ENCODE data around the gene ARHGEF38. TPM values are rescaled to one million over a fixed set of nuclear protein-coding genes. Genes with fewer than 3 reads are reported as not detected.
"Not testable (repeated sequence)": the region's sequence is repeated elsewhere in the genome, so short reads cannot be mapped to it uniquely, and the experiment has no call there.

Gene ARHGEF38
- total RNA-seq, 3 donors from 2014 or later = not detected

- ATAC-seq (no peak), DNase-seq (no peak)
- H3K9me3 Mint-ChIP-seq = no peaks in the 10 kb centered on the region
- no peaks in the 10 kb centered on the region for H3K27me3 Mint-ChIP-seq (ENCODE audit: low read depth)
- H3K36me3 Mint-ChIP-seq (ENCODE audit: insufficient read depth) = no peaks in the 10 kb centered on the region
- H3K4me3 Mint-ChIP-seq = no peak overlapping the region
- peaks cover 25% of the 10 kb centered on the region for H3K4me1 Mint-ChIP-seq (ENCODE audit: low read depth)
Observed at GRCh38 chr4:105710678-105711077, 158.3 kb downstream of the ARHGEF38 start.

DNA sequence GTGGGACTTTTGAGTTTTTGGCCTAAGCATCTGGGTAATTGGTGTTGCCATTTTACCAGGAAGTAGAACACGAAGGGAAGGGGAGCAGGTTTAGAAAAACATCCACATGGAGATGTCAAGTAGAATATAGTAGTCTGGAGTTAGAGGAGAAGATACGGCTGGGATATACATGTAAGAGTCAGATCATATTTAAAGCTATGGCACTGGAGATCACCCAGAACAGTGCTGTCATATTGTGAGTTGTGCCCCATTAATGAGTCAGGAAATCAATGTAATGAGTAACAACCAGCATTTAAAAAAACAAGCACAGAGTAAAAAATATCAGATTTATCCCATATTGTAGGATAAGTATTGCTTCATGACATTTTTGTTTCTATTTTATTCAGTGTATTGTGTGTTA, 160.3 kb downstream of the ARHGEF38 start:
- no peak for ATAC-seq
- no peak for DNase-seq
- Mint-ChIP-seq H3K4me3 (no peak overlapping the region), H3K27me3 (ENCODE audit: low read depth) (no peaks in the 10 kb centered on the region), H3K36me3 (ENCODE audit: insufficient read depth) (no peaks in the 10 kb centered on the region), H3K4me1 (ENCODE audit: low read depth) (peaks cover 8% of the 10 kb centered on the region), H3K9me3 (no peaks in the 10 kb centered on the region)

DNA sequence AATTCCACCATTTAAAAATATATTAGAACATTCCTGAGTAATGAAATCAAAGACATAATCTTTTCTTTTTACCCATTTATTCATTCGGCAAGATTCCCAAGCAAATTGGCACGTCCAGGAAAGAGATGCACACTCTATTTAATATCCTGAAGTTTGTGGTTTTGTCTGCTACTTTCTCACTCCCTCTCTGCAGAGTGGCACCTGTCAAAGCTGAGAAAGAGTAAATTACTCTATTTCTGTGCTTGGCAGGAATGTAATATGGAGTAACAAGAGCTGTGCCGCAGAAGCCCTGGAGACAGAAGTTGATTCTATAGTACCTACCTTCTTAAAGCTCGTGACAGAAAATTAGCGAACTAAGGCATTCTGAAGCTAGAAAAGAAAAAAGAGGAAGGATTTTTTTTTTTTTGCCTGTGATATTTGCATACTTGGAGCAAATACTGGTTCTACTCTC, 161.7 kb downstream of the ARHGEF38 start:
- ATAC-seq = no peak
- peaks cover 3% of the 10 kb centered on the region for H3K4me1 Mint-ChIP-seq (ENCODE audit: low read depth)
- no peaks in the 10 kb centered on the region for H3K9me3 Mint-ChIP-seq
- H3K27me3 Mint-ChIP-seq (ENCODE audit: low read depth) = no peaks in the 10 kb centered on the region
- no peaks in the 10 kb centered on the region for H3K36me3 Mint-ChIP-seq (ENCODE audit: insufficient read depth)
- H3K4me3 Mint-ChIP-seq = no peak overlapping the region
- DNase-seq = no peak

DNA sequence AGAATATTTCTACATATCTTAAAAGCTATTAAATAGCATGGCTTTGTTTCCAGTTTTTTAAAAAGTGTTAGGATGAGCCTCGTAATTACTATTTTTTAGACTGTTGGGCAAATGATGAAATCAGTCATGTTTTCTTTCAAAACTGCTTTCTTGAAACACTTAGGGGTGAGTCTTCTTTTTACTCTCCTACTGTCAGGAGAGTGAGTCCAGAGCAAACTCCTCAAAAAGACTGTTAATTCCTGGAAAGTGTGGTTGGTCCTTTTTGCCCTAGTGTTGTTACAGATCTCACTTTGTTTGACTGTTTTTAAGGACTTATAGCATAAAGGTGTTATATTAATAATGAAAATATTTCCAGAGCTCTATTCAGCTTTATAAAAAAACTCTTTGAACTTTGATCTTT, 162.5 kb downstream of the ARHGEF38 start:
- H3K36me3 Mint-ChIP-seq (ENCODE audit: insufficient read depth) = peaks cover 3% of the 10 kb centered on the region
- no peaks in the 10 kb centered on the region for H3K27me3 Mint-ChIP-seq (ENCODE audit: low read depth)
- no peak overlapping the region for H3K4me3 Mint-ChIP-seq
- H3K4me1 Mint-ChIP-seq (ENCODE audit: low read depth) = peaks cover 1% of the 10 kb centered on the region
- H3K9me3 Mint-ChIP-seq = no peaks in the 10 kb centered on the region
- ATAC-seq (no peak), DNase-seq (no peak)

- no peak for DNase-seq
- Mint-ChIP-seq H3K4me3 (no peak overlapping the region), H3K9me3 (no peaks in the 10 kb centered on the region), H3K36me3 (ENCODE audit: insufficient read depth) (peaks cover 7% of the 10 kb centered on the region), H3K27me3 (ENCODE audit: low read depth) (no peaks in the 10 kb centered on the region), H3K4me1 (ENCODE audit: low read depth) (peaks cover 1% of the 10 kb centered on the region)
- no peak for ATAC-seq
Observed at GRCh38 chr4:105715692-105716278, 163.4 kb downstream of the ARHGEF38 start.

DNA sequence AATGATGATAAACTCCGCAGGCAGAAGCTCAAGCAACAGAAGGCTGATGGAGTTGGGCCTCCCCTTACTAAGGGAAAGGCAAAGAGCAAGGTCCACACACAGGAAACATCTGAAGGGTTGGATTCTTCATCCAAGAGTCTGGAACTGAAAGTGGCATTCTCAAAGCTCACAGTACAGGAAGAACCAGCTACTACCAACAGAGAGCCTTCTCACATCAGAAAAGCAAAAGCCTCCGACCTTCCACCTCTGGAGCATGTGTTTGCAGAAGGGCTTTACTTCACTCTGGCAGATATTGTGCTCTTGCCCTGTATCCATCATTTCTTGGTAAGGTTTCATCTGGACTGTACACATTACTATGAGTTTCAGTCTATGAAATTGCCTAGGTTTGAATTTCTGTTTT, 166.8 kb downstream of the ARHGEF38 start:
- DNase-seq = no peak
- H3K4me1 Mint-ChIP-seq (ENCODE audit: low read depth) = peaks cover 1% of the 10 kb centered on the region
- peaks cover 7% of the 10 kb centered on the region for H3K36me3 Mint-ChIP-seq (ENCODE audit: insufficient read depth)
- no peak for ATAC-seq
- no peaks in the 10 kb centered on the region for H3K9me3 Mint-ChIP-seq
- H3K27me3 Mint-ChIP-seq (ENCODE audit: low read depth) = no peaks in the 10 kb centered on the region
- H3K4me3 Mint-ChIP-seq = no peak overlapping the region

- H3K4me1 Mint-ChIP-seq (ENCODE audit: low read depth) = no peaks in the 10 kb centered on the region
- no peaks in the 10 kb centered on the region for H3K27me3 Mint-ChIP-seq (ENCODE audit: low read depth)
- no peak overlapping the region for H3K4me3 Mint-ChIP-seq
- peaks cover 17% of the 10 kb centered on the region for H3K36me3 Mint-ChIP-seq (ENCODE audit: insufficient read depth)
- H3K9me3 Mint-ChIP-seq = peaks cover 6% of the 10 kb centered on the region
- ATAC-seq (no peak), DNase-seq (no peak)
Observed at GRCh38 chr4:105725623-105726022, 173.2 kb downstream of the ARHGEF38 start.

DNA sequence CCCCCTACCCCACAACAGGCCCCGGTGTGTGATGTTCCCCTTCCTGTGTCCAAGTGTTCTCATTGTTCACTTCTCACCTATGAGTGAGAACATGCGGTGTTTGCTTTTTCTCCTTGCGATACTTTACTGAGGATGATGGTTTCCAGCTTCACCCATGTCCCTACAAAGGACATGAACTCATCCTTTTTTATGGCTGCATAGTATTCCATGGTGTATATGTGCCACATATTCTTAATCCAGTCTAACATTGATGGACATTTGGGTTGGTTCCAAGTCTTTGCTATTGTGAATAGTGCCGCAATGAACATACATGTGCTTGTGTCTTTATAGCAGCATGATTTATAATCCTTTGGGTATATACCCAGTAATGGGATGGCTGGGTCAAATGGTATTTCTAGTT, 177.5 kb downstream of the ARHGEF38 start:
- not testable (repeated sequence) for H3K9me3 Mint-ChIP-seq; H3K4me1 Mint-ChIP-seq (ENCODE audit: low read depth); H3K27me3 Mint-ChIP-seq (ENCODE audit: low read depth); DNase-seq; H3K4me3 Mint-ChIP-seq; ATAC-seq
- peaks cover 43% of the 10 kb centered on the region for H3K36me3 Mint-ChIP-seq (ENCODE audit: insufficient read depth)

Other genes with a start within 250 kb of the ARHGEF38 start
- 100 to 1,000 TPM in 1 of 3 donors, 10 to 100 TPM in 2; 89.1 to 105 (median 91.7) TPM for gene PPA2, start 78.6 kb upstream of the ARHGEF38 start, total RNA-seq
- gene INTS12, start 156.1 kb downstream of the ARHGEF38 start, total RNA-seq = 10 to 100 TPM; 24.2 to 26.1 (median 25.2) TPM
- gene GSTCD, start 156.2 kb downstream of the ARHGEF38 start, total RNA-seq = 10 to 100 TPM; 13.2 to 16.6 (median 14.2) TPM